ENCODE data around the gene AMTN. TPM values are rescaled to one million over a fixed set of nuclear protein-coding genes. Genes with fewer than 3 reads are reported as not detected.
"Not testable (repeated sequence)": the region's sequence is repeated elsewhere in the genome, so short reads cannot be mapped to it uniquely, and the experiment has no call there.

The AMTN gene
- total RNA-seq, 1 donor from 2014 or later: not detected

DNA sequence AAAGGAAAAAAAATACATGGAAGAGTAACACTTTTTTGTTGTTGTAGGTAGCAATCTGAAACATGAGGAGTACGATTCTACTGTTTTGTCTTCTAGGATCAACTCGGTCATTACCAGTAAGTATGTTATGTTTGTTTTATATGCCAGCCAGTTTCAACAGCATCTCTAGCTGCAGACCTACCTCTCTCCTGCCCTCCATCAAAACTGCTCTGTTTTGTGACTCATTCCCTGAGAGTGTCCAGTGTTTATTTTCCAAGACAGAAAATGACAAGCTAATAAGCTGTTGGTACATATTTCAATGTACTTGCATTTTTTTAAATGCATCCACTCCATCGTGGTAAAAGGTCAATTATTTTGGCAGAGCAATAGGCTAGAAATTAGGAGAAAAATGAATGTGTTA lies 347 bp downstream of the AMTN start:
- TF ChIP-seq, protein P1, sequence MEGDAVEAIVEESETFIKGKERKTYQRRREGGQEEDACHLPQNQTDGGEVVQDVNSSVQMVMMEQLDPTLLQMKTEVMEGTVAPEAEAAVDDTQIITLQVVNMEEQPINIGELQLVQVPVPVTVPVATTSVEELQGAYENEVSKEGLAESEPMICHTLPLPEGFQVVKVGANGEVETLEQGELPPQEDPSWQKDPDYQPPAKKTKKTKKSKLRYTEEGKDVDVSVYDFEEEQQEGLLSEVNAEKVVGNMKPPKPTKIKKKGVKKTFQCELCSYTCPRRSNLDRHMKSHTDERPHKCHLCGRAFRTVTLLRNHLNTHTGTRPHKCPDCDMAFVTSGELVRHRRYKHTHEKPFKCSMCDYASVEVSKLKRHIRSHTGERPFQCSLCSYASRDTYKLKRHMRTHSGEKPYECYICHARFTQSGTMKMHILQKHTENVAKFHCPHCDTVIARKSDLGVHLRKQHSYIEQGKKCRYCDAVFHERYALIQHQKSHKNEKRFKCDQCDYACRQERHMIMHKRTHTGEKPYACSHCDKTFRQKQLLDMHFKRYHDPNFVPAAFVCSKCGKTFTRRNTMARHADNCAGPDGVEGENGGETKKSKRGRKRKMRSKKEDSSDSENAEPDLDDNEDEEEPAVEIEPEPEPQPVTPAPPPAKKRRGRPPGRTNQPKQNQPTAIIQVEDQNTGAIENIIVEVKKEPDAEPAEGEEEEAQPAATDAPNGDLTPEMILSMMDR (IDR thresholded peaks at IDR 0.05; ENCODE audit: unreplicated experiment): no peak

DNA sequence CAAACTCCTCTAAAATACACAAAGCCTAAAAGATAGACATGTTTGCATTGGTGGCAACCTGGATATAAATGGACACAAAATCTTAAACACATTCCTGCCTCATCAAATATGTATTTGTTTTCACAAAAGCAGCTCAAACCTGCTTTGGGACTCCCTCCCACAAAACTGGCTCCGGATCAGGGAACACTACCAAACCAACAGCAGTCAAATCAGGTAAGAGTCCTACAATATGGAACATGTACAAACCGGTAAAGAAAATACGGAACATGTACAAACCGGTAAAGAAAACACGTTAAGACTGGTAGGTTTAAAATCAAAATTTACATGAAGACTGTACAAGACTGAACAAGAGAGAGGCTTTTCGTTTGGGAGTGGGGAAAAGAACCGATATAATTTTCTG lies 4.3 kb downstream of the AMTN start:
- Mint-ChIP-seq H3K36me3 (no peaks in the 10 kb centered on the region), H3K9me3 (no peaks in the 10 kb centered on the region), H3K4me3 (no peak overlapping the region), H3K27me3 (ENCODE audit: low read depth) (peaks cover 17% of the 10 kb centered on the region), H3K4me1 (no peaks in the 10 kb centered on the region), H3K27ac (no peak overlapping the region)
- TF ChIP-seq, protein P1 (IDR thresholded peaks at IDR 0.05; ENCODE audit: unreplicated experiment): no peak
- DNase-seq (ENCODE audit: low spot score in 2 of 2, unreplicated experiment in 2 of 2): no peak

More for the DNA sequence above, 347 bp downstream of the AMTN start:
- Mint-ChIP-seq H3K27me3 (ENCODE audit: low read depth) (peaks cover 11% of the 10 kb centered on the region), H3K36me3 (no peaks in the 10 kb centered on the region), H3K9me3 (no peaks in the 10 kb centered on the region), H3K4me3 (no peak overlapping the region), H3K4me1 (no peaks in the 10 kb centered on the region), H3K27ac (no peak overlapping the region)
- no peak for DNase-seq (ENCODE audit: low spot score in 2 of 2, unreplicated experiment in 2 of 2)

DNA sequence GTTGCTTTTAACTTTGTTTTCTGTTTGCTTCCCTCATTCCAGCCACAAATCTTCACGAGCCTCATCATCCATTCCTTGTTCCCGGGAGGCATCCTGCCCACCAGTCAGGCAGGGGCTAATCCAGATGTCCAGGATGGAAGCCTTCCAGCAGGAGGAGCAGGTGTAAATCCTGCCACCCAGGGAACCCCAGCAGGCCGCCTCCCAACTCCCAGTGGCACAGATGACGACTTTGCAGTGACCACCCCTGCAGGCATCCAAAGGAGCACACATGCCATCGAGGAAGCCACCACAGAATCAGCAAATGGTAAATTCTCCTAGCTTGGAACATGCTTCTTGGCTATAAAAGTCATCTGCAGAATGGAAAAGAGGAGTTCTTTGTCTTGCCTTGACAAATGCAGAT lies 12.6 kb downstream of the AMTN start:
- no peak overlapping the region for H3K27ac Mint-ChIP-seq
- no peaks in the 10 kb centered on the region for H3K36me3 Mint-ChIP-seq
- peaks cover 14% of the 10 kb centered on the region for H3K27me3 Mint-ChIP-seq (ENCODE audit: low read depth)
- peaks cover 6% of the 10 kb centered on the region for H3K4me1 Mint-ChIP-seq
- H3K4me3 Mint-ChIP-seq: no peak overlapping the region
- DNase-seq (ENCODE audit: low spot score in 2 of 2, unreplicated experiment in 2 of 2): no peak
- TF ChIP-seq, protein P1 (IDR thresholded peaks at IDR 0.05; ENCODE audit: unreplicated experiment): no peak
- H3K9me3 Mint-ChIP-seq: no peaks in the 10 kb centered on the region

DNA sequence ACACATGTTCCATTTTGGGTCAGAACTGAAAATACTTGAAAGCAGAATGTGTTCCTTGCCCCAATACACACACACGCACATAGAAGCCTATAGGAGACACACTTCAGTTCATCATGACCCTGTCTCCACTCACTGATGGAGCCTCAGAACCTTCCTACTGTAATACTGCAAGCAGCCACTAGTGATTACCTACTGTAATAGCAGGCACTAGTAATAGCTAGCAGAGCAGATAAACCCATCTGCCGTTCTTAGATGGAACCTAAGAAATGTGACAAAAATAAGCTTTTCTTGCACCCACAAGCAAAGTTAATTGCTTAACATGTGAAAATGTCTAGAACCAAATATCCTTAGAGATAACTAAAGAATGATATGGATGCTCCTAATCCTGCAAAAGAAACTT lies 13.6 kb downstream of the AMTN start:
- H3K36me3 Mint-ChIP-seq: no peaks in the 10 kb centered on the region
- no peak overlapping the region for H3K4me3 Mint-ChIP-seq
- TF ChIP-seq, protein P1 (IDR thresholded peaks at IDR 0.05; ENCODE audit: unreplicated experiment): no peak
- peaks cover 11% of the 10 kb centered on the region for H3K27me3 Mint-ChIP-seq (ENCODE audit: low read depth)
- no peak overlapping the region for H3K27ac Mint-ChIP-seq
- no peaks in the 10 kb centered on the region for H3K9me3 Mint-ChIP-seq
- DNase-seq (ENCODE audit: low spot score in 2 of 2, unreplicated experiment in 2 of 2): no peak
- H3K4me1 Mint-ChIP-seq: peaks cover 6% of the 10 kb centered on the region

DNA sequence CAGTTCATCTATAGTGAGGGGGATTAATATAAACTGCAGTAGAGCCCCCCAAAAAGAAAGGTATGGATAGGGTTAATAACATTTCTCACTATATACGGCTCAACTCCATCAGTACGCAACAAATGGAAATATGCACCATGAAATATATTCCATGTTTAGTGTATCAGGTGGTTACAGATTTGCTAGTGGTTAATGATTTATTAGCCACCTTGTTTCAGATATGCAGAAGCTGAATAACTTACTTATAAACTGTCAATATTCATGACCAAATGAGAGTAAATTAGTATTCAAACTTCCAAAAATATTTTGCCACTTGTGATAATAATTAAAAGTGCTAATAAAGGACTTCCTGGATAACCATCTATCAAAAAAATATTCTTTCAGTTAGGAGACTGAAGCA lies 14.8 kb downstream of the AMTN start:
- Mint-ChIP-seq H3K36me3 (no peaks in the 10 kb centered on the region), H3K4me3 (no peak overlapping the region), H3K4me1 (peaks cover 6% of the 10 kb centered on the region), H3K27ac (no peak overlapping the region), H3K9me3 (no peaks in the 10 kb centered on the region), H3K27me3 (ENCODE audit: low read depth) (peaks cover 10% of the 10 kb centered on the region)
- DNase-seq (ENCODE audit: low spot score in 2 of 2, unreplicated experiment in 2 of 2): no peak
- TF ChIP-seq, protein P1 (IDR thresholded peaks at IDR 0.05; ENCODE audit: unreplicated experiment): no peak

DNA sequence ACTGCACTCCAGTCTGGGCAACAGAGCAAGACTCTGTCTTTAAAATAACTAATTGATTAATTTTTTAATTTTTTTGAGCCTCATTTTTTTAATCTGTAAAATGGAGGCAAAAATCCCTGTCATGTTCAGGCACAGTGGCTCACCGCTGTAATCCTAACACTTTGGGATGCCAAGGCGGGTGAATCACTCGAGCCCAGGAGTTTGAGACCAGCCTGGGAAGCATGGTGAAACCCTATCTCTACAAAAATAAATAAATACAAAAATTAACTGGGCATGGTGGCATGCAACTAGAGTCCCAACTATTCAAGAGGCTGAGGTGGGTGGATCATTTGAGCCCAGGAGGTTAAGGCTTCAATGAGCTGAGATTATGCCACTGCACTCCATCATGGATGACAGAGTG lies 15.4 kb downstream of the AMTN start:
- H3K36me3 Mint-ChIP-seq: no peaks in the 10 kb centered on the region
- H3K9me3 Mint-ChIP-seq: no peaks in the 10 kb centered on the region
- H3K4me3 Mint-ChIP-seq: no peak overlapping the region
- peaks cover 7% of the 10 kb centered on the region for H3K27me3 Mint-ChIP-seq (ENCODE audit: low read depth)
- TF ChIP-seq, protein P1 (IDR thresholded peaks at IDR 0.05; ENCODE audit: unreplicated experiment): no peak
- peaks cover 6% of the 10 kb centered on the region for H3K4me1 Mint-ChIP-seq
- H3K27ac Mint-ChIP-seq: no peak overlapping the region
- DNase-seq (ENCODE audit: low spot score in 2 of 2, unreplicated experiment in 2 of 2): no peak

DNA sequence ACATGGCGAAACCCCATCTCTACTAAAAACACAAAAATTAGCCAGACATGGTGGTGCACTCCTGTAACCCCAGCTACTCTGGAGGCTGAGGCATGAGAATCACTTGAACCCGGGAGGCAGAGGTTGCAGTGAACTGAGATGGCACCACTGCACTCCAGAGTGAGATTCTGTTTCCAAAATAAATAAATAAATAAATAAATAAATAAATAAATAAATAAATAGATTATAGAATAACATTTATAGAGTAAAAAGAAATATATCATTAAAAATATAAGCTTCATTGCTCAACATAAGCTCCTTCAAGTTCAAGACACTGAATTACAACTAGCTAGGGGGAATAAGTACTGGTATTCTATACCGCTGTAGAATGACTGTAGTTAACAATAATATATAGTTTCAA lies 16.5 kb downstream of the AMTN start:
- not testable (repeated sequence) for H3K36me3 Mint-ChIP-seq; DNase-seq (ENCODE audit: low spot score in 2 of 2, unreplicated experiment in 2 of 2); H3K4me3 Mint-ChIP-seq; H3K27me3 Mint-ChIP-seq (ENCODE audit: low read depth); H3K27ac Mint-ChIP-seq; H3K9me3 Mint-ChIP-seq; H3K4me1 Mint-ChIP-seq

Measured in mesothelial cell of epicardium (in vitro differentiated cells).